Mucosa of gallbladder (tissue), 1 donor: ENCODE data around the gene NUBPL. TPM values are rescaled to one million over a fixed set of nuclear protein-coding genes. Genes with fewer than 3 reads are reported as not detected.
"Not testable (repeated sequence)": the region's sequence is repeated elsewhere in the genome, so short reads cannot be mapped to it uniquely, and the experiment has no call there.

Experiments
- DNase-seq: peaks from one replicate; pipeline ENCODE4 v3.0.0-alpha.2; 2020; ENCODE audit warnings: low spot score
- total RNA-seq: library from RNA; stranded (reverse); gene quantifications from one replicate; pipeline ENCODE4 v1.2.1, GENCODE V29; 2021
- donor health status: DM: no; HTN: no; CAD: no.

The NUBPL gene
- total RNA-seq, 1 donor from 2014 or later, result 11.4 TPM

GRCh38 chr14:31740688-31741087 lies 179.5 kb downstream of the NUBPL start:
- no peak for DNase-seq

GRCh38 chr14:31745741-31746140 lies 184.5 kb downstream of the NUBPL start:
- DNase-seq, result no peak

DNA sequence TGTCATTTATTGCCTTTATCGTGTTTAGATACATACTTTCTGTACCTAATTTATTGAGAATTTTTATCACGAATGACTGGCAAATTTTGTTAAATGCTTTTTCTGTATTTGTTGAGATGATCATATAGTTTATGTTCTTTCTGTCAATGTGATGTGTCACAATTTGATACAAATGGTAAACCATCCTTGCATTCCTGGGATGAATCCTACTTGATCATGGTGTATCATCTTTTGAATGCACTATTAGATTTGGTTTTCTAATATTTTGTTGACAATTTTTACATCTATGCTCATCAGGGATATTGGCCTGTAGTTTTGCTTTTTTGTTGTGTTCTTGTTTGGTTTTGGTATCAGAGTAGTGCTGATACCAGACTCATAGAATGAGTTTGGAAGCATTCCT lies 185.1 kb downstream of the NUBPL start:
- no peak for DNase-seq

- DNase-seq, result no peak
These were observed 188.1 kb downstream of the NUBPL start for GRCh38 chr14:31749275-31749674.

DNA sequence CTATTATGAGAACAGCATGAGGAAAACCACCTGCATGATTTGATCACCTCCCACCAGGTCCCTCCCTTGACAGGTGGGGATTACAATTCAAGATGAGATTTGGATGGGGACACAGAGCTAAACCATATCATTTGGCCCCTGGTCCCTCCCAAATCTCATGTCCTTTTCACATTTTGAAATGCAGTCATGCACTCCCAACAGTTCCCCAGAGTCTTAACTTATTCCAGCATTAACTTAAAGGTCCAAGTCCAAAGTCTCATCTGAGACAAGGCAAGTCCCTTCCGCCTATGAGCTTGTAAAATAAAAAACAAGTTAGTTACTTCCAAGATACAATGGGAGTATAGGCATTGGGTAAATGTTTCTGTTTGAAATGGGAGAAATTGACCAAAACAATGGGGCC lies 189.8 kb downstream of the NUBPL start:
- DNase-seq, result not testable (repeated sequence)

- no peak for DNase-seq
These were observed 191.9 kb downstream of the NUBPL start for GRCh38 chr14:31752867-31753661.

DNA sequence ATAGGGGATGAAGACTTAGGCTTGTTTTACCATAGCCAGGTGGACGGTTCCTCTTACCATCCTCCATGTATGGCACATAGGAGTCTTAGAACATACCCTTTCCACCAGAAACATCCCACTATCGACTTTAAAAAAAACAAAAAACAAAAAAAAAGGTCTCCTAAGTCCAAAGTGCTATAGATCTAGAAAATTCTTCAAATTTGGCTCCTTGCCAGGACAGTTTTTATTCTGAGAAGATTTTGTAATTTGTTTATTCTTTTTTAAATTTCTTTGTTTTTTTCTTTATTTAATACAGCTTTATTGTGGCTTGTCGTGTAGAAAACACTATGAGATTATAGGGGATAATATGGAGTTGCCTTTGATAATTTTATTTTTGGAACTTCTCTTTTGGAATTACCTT lies 197.7 kb downstream of the NUBPL start:
- no peak for DNase-seq

GRCh38 chr14:31760277-31760676 lies 199.1 kb downstream of the NUBPL start:
- no peak for DNase-seq

DNA sequence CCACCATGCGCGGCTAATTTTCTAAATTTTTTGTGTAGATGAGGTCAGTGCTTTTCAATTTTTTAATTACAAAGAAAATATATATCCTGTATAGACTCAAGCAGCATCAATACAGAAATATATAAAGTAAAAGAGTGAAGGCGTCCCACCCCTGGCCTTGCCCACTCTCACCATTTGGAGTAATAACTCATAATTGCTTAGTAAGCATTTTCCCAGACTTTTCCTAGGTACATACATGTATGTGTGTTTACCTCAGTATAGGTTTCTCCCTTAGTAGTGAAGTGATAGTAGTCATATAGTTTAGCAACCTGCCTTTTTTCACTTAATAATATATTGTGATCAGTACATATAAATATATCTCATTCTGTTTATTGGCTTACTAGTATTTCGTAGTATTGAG lies 200.1 kb downstream of the NUBPL start:
- no peak for DNase-seq

DNA sequence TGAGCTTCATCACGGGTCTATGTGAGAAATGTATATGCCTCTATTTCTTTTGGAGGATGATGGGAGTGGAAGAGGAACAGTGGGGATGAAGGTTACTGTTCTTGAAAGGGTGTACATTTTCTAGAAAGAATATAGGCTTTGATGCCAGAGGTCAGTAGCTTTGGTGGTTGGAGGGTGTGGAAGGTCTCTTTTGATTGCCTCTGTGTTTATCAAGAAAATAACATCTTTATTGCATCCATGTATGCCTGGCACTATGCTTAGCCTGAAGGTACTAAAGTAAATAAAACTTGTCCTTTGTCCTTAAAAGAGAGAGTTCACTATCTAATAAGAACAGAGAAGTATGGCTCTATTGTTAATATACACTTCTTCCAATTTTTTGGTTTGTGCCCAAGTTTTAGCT lies 201.8 kb downstream of the NUBPL start:
- DNase-seq, result no peak

- DNase-seq, result no peak
These were observed 205.2 kb downstream of the NUBPL start for GRCh38 chr14:31766315-31766892.

DNA sequence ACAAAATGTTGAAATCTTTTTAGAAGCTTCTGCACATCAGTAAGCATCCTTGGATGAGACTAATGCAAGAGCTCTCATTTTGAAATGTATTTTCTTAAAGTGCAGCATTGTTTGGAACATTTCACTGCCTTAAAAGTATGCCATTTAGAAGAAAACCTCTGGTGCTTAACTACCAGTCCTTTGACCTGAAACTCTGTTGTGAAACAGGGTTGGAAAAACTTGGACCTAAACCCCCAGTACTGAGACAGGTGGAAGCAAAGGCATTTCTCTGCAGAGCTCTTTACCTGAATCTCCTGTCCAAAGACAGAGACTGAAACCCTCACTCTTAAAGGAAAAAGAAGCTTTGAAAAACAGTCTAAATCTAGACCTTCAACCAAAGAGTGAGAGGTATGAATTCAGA lies 207.2 kb downstream of the NUBPL start:
- no peak for DNase-seq

GRCh38 chr14:31770271-31770670 lies 209.1 kb downstream of the NUBPL start:
- no peak for DNase-seq

GRCh38 chr14:31774567-31774966 lies 213.4 kb downstream of the NUBPL start:
- no peak for DNase-seq

GRCh38 chr14:31777312-31777711 lies 216.1 kb downstream of the NUBPL start:
- no peak for DNase-seq

- no peak for DNase-seq
These were observed 220.4 kb downstream of the NUBPL start for GRCh38 chr14:31781578-31781977.

DNA sequence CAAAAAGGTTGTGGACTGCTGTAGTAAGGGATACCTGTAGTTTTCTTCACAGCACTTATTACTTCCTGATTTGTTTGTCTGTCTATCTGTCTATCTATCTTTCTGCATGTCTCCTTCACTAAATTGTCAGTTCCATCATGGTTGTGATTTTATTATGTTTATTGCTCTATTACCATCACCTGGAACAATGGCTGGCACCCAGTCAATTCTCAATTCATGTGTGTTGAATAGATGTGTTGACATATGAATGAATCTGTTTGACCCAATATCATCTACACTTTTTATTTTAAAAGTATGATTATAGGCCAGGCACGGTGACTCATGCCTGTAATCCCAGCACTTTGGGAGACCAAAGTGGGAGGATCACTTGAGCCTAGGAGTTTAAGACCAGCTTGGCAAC lies 224.4 kb downstream of the NUBPL start:
- no peak for DNase-seq

DNA sequence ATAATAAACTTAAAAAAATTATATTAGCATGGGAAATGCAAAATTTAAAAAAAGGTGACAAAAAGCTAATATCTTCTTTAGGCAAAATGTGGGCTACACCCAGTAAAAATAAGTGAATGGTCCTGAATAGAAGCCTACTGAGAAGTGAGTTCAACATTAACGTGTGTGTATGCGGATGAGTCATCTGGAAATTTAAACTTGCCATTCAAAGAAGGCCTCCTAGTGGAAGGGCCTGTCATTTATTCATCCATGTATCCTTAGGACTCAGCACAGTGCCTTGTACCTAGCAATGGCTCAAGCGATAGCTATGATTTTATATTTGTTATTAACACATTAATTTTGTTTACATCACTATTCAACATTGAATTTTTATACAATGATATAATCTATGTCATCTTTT lies 226.2 kb downstream of the NUBPL start:
- DNase-seq, result no peak

GRCh38 chr14:31788340-31788739 lies 227.1 kb downstream of the NUBPL start:
- DNase-seq, result no peak

GRCh38 chr14:31792726-31793125 lies 231.5 kb downstream of the NUBPL start:
- DNase-seq, result no peak

DNA sequence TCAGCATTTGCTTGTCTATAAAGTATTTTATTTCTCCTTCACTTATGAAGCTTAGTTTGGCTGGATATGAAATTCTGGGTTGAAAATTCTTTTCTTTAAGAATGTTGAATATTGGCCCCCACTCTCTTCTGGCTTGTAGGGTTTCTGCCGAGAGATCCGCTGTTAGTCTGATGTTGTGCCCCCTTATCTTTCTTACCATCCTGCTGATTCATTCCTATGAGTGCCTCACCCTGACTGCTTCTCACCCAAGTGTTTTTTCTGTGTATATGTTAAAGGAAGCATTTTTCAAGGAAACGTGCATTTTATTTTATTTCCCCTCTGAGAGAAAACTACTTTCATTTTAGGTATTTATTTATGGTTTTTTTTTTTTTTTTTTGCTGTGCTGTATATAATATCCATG lies 236.7 kb downstream of the NUBPL start:
- DNase-seq, result not testable (repeated sequence)

- DNase-seq, result no peak
These were observed 241.6 kb downstream of the NUBPL start for GRCh38 chr14:31802838-31803237.

DNA sequence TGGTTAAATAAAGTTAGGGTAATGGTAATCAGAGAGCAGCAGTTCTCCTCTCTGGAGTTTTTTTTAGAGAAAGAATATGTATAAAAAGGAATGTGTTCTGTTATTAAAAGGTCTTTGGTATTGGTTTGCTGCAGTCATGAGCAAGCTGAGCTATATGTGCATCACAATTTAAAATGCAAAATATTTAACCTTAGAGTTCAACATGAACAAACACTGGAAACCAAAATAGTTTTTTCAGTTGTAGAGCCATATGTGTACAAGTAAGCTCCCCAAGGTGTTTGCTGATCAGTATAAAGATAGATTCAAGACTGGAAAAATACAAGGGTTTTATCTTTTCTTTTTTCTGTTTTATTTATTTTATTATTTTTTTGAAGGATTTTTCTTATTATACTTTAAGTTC lies 245.0 kb downstream of the NUBPL start:
- no peak for DNase-seq
